Measurements from ENCODE around the gene AMBRA1.

DNA sequence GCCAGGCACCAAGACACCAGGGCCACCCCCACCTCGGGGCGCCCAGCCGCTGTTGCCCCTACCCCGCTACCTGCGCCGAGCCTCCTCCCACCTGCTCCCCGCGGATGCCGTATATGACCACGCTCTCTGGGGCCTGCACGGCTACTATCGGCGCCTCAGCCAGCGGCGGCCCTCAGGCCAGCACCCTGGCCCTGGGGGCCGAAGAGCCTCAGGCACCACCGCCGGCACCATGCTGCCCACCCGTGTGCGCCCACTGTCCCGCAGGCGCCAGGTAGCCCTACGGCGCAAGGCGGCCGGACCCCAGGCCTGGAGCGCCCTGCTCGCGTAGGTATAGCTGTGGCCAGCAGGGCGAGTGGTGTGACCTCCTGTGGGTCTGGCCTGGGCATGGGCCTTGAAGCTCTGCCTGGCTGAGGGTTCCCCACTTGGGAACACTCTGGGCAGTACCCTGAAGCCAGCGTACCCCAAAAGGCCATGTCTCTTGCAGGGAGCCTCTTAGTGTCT, 227.1 kb downstream of the AMBRA1 start:
- TF ChIP-seq, protein P1, sequence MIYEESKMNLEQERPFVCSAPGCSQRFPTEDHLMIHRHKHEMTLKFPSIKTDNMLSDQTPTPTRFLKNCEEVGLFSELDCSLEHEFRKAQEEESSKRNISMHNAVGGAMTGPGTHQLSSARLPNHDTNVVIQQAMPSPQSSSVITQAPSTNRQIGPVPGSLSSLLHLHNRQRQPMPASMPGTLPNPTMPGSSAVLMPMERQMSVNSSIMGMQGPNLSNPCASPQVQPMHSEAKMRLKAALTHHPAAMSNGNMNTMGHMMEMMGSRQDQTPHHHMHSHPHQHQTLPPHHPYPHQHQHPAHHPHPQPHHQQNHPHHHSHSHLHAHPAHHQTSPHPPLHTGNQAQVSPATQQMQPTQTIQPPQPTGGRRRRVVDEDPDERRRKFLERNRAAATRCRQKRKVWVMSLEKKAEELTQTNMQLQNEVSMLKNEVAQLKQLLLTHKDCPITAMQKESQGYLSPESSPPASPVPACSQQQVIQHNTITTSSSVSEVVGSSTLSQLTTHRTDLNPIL (CRISPR knock-in tag; IDR thresholded peaks at IDR 0.05; ENCODE audit: low read depth) = no peak
- TF ChIP-seq SNAI2 (CRISPR knock-in tag; IDR thresholded peaks at IDR 0.05) = no peak
- no peak for TF ChIP-seq ISL1 (CRISPR knock-in tag; IDR thresholded peaks at IDR 0.05)
- no peak for TF ChIP-seq ZNF70 (CRISPR knock-in tag; IDR thresholded peaks at IDR 0.05)
- no peak for TF ChIP-seq CSDC2 (CRISPR knock-in tag; IDR thresholded peaks at IDR 0.05)
- no peak for TF ChIP-seq BACH2 (CRISPR knock-in tag; IDR thresholded peaks at IDR 0.05; ENCODE audit: borderline replicate concordance)
- TF ChIP-seq ZFP30 (CRISPR knock-in tag; IDR thresholded peaks at IDR 0.05) = no peak
- TF ChIP-seq, protein P2, sequence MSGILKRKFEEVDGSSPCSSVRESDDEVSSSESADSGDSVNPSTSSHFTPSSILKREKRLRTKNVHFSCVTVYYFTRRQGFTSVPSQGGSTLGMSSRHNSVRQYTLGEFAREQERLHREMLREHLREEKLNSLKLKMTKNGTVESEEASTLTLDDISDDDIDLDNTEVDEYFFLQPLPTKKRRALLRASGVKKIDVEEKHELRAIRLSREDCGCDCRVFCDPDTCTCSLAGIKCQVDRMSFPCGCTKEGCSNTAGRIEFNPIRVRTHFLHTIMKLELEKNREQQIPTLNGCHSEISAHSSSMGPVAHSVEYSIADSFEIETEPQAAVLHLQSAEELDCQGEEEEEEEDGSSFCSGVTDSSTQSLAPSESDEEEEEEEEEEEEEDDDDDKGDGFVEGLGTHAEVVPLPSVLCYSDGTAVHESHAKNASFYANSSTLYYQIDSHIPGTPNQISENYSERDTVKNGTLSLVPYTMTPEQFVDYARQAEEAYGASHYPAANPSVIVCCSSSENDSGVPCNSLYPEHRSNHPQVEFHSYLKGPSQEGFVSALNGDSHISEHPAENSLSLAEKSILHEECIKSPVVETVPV (CRISPR knock-in tag; IDR thresholded peaks at IDR 0.05) = no peak
- no peak for TF ChIP-seq RARB (CRISPR knock-in tag; IDR thresholded peaks at IDR 0.05)
- TF ChIP-seq ZC3H10 (CRISPR knock-in tag; IDR thresholded peaks at IDR 0.05) = no peak
- TF ChIP-seq ZNF565 (CRISPR knock-in tag; conservative IDR thresholded peaks at IDR 0.05; ENCODE audit: low read depth) = no peak
- no peak for TF ChIP-seq TCF4 (CRISPR knock-in tag; IDR thresholded peaks at IDR 0.05; ENCODE audit: borderline replicate concordance)
- no peak for TF ChIP-seq PPARA (CRISPR knock-in tag; IDR thresholded peaks at IDR 0.05; ENCODE audit: borderline replicate concordance)

Data from SK-N-SH treated with all-trans-retinoic acid at 6 μM for 48 hours (cell line).